HG03342 (cell line): ENCODE measurements around the gene MYLK2.
A peak's percentile ranks its signal among the peaks of the same experiment; 100 is the strongest.

Experiments
- ATAC-seq: cut with Tn5 transposase; IDR thresholded peaks from one replicate; pipeline ENCODE4 v1.9.1; 2021; ENCODE audit warnings: mild to moderate bottlenecking, moderate library complexity; ENCODE audit not compliant: unreplicated experiment

The MYLK2 gene

GRCh38 chr20:31870726-31871617 lies 51.8 kb downstream of the MYLK2 start:
- no peak for ATAC-seq

GRCh38 chr20:31871618-31871954 lies 52.4 kb downstream of the MYLK2 start:
- ATAC-seq = no peak

GRCh38 chr20:31872406-31872805 lies 53.2 kb downstream of the MYLK2 start:
- ATAC-seq = no peak

- no peak for ATAC-seq
These were observed 56.5 kb downstream of the MYLK2 start for GRCh38 chr20:31875671-31876070.

DNA sequence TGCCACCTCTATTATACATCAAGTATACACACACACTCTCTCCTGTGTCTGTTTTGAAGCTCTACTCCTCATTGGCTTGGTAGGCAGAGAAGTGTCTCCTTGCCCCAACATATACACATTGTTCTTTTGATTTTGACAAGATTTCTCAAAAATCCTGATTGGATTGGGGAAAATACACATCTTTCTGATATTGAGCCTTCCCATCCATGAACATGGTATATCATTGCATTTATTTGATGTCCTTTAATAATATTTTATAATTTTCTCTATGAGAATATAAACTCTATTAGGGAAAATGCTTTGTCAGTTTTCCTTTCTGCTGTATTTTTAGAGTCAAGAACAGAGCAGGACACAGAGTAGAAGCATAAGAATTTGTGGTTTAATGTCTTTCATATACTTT lies 58.5 kb downstream of the MYLK2 start:
- no peak for ATAC-seq

DNA sequence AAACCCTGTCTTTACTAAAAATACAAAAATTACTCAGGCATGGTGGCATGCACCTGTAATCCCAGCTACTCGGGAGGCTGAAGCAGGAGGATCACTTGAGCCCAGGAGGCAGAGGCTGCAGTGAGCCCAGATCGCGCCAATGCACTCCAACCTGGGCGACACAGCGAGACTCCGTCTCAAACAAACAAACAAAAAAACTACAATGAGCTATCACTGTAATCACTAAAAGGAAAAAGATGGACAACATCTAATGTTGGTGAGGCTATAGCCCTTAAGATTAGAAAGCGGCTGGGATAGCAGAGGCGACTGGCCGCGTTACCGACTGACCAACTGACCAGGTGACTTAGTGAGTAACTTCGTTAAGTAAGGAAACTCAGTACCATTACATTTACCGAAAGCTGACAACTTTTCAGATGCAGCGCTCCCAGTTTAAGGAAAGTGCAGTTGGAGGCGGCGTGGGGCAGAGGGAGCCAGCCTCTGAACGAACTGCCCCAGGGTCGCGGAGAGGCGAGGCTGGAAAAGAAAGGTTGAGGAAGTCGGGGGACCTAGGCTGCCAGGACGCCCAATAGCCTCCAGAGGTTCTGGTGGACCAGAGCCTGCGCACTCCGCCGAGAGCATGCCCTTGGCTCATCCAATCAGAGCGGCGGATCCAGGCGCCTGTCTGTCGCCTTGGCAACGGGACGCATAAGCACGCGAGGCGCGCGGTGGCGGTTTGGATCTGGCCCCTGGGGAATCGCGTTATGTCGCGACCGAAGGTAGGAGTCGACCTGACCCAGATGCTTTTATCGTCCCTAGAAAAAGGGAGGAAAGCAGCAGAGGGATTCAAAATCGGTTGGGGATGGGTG lies 60.2 kb downstream of the MYLK2 start:
- peak; percentile 89 for ATAC-seq

GRCh38 chr20:31881945-31882344 lies 62.8 kb downstream of the MYLK2 start:
- no peak for ATAC-seq

GRCh38 chr20:31883829-31884228 lies 64.7 kb downstream of the MYLK2 start:
- ATAC-seq = no peak
